Activated CD4-positive, alpha-beta memory T cell treated with anti-CD3 and anti-CD28 coated beads for 36 hours (primary cell): ENCODE results near the gene TMEM156. TPM values are rescaled to one million over a fixed set of nuclear protein-coding genes. Genes with fewer than 3 reads are reported as not detected.

Source experiments
- CTCF ChIA-PET: fragments of 350-600 bp; sonication (Branson Sonifier 250); formaldehyde crosslinking; loops from one replicate; lab custom pipeline; 2021; ENCODE audit warnings: antibody characterized with exemption, inconsistent platforms; lab: Charles Lee
- POLR2A ChIA-PET: fragments of 350-600 bp; sonication (Branson Sonifier 250); formaldehyde crosslinking; loops from one replicate; lab custom pipeline; 2021; ENCODE audit warnings: antibody characterized with exemption; lab: Charles Lee
- DNase-seq: peaks from one replicate; pipeline ENCODE4 v3.0.0-alpha.2; 2020
- H3K27ac Mint-ChIP-seq: one replicate; pipeline ENCODE4 v1.8.0; 2021; ENCODE audit warnings: mixed read lengths
- H3K27me3 Mint-ChIP-seq: one replicate; pipeline ENCODE4 v1.8.0; 2021; ENCODE audit warnings: mixed read lengths
- H3K36me3 Mint-ChIP-seq: one replicate; pipeline ENCODE4 v1.8.0; 2021; ENCODE audit warnings: mixed read lengths
- H3K4me1 Mint-ChIP-seq: one replicate; pipeline ENCODE4 v1.8.0; 2021; ENCODE audit warnings: low read depth, mixed read lengths
- H3K4me3 Mint-ChIP-seq: one replicate; pipeline ENCODE4 v1.8.0; 2021; ENCODE audit warnings: mild to moderate bottlenecking, mixed read lengths
- H3K9me3 Mint-ChIP-seq: one replicate; pipeline ENCODE4 v1.8.0; 2021; ENCODE audit warnings: mixed read lengths
- intact Hi-C: fragments of 100-400 bp; cut with micrococcal nuclease; formaldehyde crosslinking; loops from one replicate; pipeline ENCODE4 v1.15.1; 2023
- total RNA-seq, 2 experiments: library from RNA; stranded (reverse); gene quantifications; one replicate each; pipeline ENCODE4 v1.2.3, GENCODE V29; 2021

TMEM156 gene
- total RNA-seq, 2 experiments from 2014 or later = 28.0 to 28.4 TPM

DNA sequence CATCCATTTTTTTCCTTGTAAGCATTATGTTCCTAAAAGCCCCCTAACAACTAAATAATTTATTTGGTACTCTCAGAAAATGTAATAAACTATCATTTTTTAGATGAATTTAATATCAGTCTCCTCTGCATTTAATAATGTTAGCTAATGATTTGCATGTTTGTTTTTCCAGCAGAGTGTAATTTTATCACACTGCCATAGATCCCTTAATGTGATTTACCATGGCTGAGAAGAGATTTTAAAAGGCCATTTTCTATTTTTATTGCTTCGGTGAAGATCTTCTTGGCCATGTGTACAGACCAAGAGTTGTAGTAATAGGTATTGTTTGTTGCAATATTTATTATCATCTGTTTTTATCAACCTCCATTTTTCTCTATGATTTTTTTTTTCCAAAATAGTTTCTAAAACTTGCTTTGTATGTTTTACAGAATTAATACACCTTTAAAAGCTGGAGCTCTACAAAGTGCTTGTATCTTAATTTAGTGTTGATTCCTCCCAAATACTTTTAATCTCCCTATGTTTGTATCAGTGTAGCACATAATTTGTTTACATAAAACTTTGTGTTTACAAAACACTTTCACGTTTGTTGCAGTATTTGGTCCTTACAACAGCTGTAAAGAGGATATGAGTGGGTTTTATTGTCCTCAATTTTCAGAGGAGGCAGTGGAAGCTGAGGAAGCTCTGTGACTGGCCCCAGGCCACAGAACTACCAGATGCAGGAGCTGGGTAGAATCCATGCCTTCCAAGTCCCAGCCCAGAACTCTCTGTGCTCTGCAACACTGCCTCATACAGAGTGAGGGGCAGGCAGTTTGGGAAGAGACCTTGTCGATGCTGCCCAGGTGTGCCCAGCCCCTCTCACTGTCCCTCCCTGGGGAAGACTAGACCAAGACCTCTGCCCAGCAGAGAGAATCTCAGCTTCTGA lies 106.5 kb downstream of the TMEM156 start:
- ChIA-PET POLR2A (interaction anchor here (0.6 kb wide), 1 partner anchor 27 kb away, joined by 4 read pairs; no protein-coding TSS in a partner anchor), CTCF (interaction anchor here (1.3 to 2.7 kb wide), 2 partner anchors 10 to 23 kb away, joined by 3 to 7 read pairs; no protein-coding TSS in a partner anchor)
- Mint-ChIP-seq H3K4me3 (no peak overlapping the region), H3K27ac (no peak overlapping the region), H3K27me3 (no peaks in the 10 kb centered on the region), H3K4me1 (peaks cover 11% of the 10 kb centered on the region), H3K9me3 (no peaks in the 10 kb centered on the region), H3K36me3 (no peaks in the 10 kb centered on the region)
- no peak for DNase-seq
- intact Hi-C loops = no loop called here

DNA sequence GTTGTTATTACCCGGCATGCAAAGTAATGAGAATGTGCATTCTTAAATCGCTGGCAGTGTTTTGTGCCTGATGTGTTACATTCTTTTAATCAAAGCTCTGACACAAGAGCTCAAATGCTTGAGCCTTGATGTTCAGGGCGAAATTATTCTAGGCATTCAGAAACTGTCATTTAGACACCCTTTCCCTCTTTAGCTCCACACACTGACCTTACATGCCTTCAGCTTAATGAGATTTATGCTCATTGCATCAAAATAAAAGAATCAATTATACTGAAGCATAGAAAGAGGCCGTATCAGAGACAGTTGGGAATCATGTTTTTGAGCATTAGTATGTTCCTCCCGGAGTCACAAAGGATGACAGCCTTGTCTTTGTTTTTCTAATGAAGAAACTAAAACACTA lies 107.9 kb downstream of the TMEM156 start:
- ChIA-PET POLR2A (no interaction called here), CTCF (interaction anchor here (0.6 to 0.8 kb wide), 3 partner anchors 21 to 211 kb away, joined by 3 read pairs; no protein-coding TSS in a partner anchor)
- Mint-ChIP-seq H3K9me3 (no peaks in the 10 kb centered on the region), H3K36me3 (no peaks in the 10 kb centered on the region), H3K27ac (no peak overlapping the region), H3K27me3 (no peaks in the 10 kb centered on the region), H3K4me1 (no peaks in the 10 kb centered on the region), H3K4me3 (no peak overlapping the region)
- DNase-seq = no peak
- intact Hi-C loops = no loop called here

- ChIA-PET POLR2A (no interaction called here), CTCF (interaction anchor here (0.6 to 0.8 kb wide), 2 partner anchors 24 to 211 kb away, joined by 3 read pairs; no protein-coding TSS in a partner anchor)
- Mint-ChIP-seq H3K36me3 (no peaks in the 10 kb centered on the region), H3K27me3 (no peaks in the 10 kb centered on the region), H3K9me3 (no peaks in the 10 kb centered on the region), H3K27ac (no peak overlapping the region), H3K4me1 (no peaks in the 10 kb centered on the region), H3K4me3 (no peak overlapping the region)
- no peak for DNase-seq
- intact Hi-C loops = no loop called here
Observed at GRCh38 chr4:38923746-38924145, 108.5 kb downstream of the TMEM156 start.

DNA sequence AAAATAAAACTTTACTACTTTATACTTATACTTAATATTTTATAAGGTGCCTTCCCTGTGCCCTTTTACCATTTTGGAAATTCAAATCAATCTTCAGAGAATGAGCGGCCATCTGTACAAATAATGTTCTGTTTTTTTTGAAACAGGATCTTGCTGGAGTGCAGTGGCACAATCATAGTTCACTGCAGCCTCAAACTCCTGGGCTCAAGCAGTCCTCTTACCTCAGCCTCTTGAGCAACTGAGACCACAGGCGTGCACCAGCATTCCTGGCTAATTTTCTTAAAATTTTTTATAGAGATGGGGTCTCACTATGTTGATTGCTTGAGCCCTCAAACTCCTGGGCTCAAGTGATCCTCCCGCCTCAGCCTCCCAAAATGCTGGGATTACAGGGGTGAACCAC lies 111.1 kb downstream of the TMEM156 start:
- Mint-ChIP-seq H3K9me3 (no peaks in the 10 kb centered on the region), H3K4me3 (no peak overlapping the region), H3K36me3 (no peaks in the 10 kb centered on the region), H3K27me3 (no peaks in the 10 kb centered on the region), H3K27ac (no peak overlapping the region), H3K4me1 (no peaks in the 10 kb centered on the region)
- POLR2A ChIA-PET = no interaction called here
- DNase-seq = no peak
- intact Hi-C loops = no loop called here
- CTCF ChIA-PET = no interaction called here

GRCh38 chr4:38920677-38921076 lies 111.5 kb downstream of the TMEM156 start:
- intact Hi-C loops = no loop called here
- H3K9me3 Mint-ChIP-seq = no peaks in the 10 kb centered on the region
- CTCF ChIA-PET = no interaction called here

DNA sequence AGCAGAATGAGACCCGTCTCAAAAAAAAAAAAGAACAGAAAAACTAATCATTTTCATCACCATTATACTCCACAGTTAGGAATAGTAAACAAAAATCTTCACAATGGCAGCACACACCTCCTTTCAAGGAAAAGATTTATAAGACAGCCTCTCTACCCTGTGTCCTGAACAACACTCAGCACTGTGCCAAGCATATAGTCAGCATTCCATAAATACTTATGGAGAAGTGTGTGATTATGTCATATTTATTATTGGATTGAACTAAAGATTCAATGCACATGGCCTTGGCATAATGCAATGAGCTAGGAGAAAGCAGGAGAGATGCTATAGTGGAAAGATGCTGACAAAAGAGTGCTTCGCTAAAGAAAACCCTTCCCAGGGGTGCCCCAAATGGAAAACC lies 112.0 kb downstream of the TMEM156 start:
- H3K27ac Mint-ChIP-seq = no peak overlapping the region
- peaks cover 3% of the 10 kb centered on the region for H3K4me1 Mint-ChIP-seq
- intact Hi-C loops = no loop called here
- ChIA-PET POLR2A (interaction anchor here (0.7 kb wide), 1 partner anchor 29 kb away, joined by 3 read pairs; no protein-coding TSS in a partner anchor), CTCF (interaction anchor here (0.6 kb wide), 1 partner anchor 858 kb away, joined by 4 read pairs; no protein-coding TSS in a partner anchor)
- no peaks in the 10 kb centered on the region for H3K36me3 Mint-ChIP-seq
- H3K4me3 Mint-ChIP-seq = no peak overlapping the region
- H3K27me3 Mint-ChIP-seq = no peaks in the 10 kb centered on the region
- no peaks in the 10 kb centered on the region for H3K9me3 Mint-ChIP-seq
- DNase-seq = no peak

More at GRCh38 chr4:38920677-38921076, 111.5 kb downstream of the TMEM156 start:
- Mint-ChIP-seq H3K4me1 (no peaks in the 10 kb centered on the region), H3K27me3 (no peaks in the 10 kb centered on the region), H3K36me3 (no peaks in the 10 kb centered on the region), H3K4me3 (no peak overlapping the region), H3K27ac (no peak overlapping the region)
- POLR2A ChIA-PET = interaction anchor here (0.7 kb wide), 1 partner anchor 28 kb away, joined by 3 read pairs; no protein-coding TSS in a partner anchor
- DNase-seq = no peak

DNA sequence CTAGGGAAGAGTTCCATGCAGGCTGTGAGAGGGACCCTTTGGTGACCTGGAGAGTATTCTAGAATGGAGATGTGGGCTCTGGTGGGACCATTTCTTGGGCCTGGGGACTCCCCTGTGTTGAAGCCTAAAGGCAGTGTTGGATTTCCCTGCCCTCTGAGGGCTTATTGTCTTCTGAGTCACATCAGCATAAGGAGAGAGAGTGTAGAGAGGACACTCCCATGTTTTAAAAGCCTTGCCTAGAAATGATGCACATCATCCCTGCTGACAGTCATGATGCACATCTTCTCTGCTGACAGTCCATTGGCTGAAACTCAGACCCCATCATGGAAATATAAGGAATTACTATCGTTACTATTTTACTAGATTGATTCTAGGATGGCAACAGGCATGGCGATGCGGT lies 112.7 kb downstream of the TMEM156 start:
- Mint-ChIP-seq H3K4me1 (peaks cover 9% of the 10 kb centered on the region), H3K27ac (no peak overlapping the region), H3K27me3 (no peaks in the 10 kb centered on the region), H3K36me3 (no peaks in the 10 kb centered on the region), H3K9me3 (no peaks in the 10 kb centered on the region), H3K4me3 (no peak overlapping the region)
- DNase-seq = no peak
- ChIA-PET POLR2A (no interaction called here), CTCF (no interaction called here)
- intact Hi-C loops = no loop called here

DNA sequence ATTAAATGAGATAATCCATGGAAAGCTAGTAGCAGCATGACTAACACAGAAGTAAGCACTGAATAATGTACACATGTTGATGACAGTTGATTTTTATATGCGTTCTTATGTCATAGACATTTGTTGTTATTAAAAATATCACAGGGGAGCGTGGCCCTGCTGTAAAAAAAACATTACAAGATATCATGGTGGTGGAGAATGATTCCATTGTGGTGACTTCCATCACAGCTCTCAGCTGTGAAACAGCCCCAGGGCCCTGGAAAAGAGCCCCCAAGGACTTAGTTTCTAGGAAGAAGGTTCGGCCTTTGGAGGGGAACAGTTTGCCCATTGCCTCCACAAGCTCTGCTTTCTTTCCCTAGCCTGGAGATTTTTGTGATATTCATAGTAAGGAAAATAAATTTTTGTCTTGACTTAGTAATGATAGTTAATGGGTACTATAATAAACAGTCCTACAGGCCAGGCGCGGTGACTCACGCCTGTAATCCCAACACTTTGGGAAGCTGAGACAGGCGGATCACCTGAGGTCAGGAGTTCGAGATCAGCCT lies 114.7 kb downstream of the TMEM156 start:
- no peak overlapping the region for H3K4me3 Mint-ChIP-seq
- H3K27me3 Mint-ChIP-seq = no peaks in the 10 kb centered on the region
- H3K36me3 Mint-ChIP-seq = no peaks in the 10 kb centered on the region
- intact Hi-C loops = no loop called here
- H3K4me1 Mint-ChIP-seq = peaks cover 9% of the 10 kb centered on the region
- POLR2A ChIA-PET = no interaction called here
- H3K9me3 Mint-ChIP-seq = no peaks in the 10 kb centered on the region
- H3K27ac Mint-ChIP-seq = no peak overlapping the region
- DNase-seq = no peak
- CTCF ChIA-PET = interaction anchor here (0.6 to 1.4 kb wide), 2 partner anchors 15 to 31 kb away, joined by 3 read pairs; no protein-coding TSS in a partner anchor

Other genes with a start within 250 kb of the TMEM156 start
- gene TLR10, start 249.4 kb downstream of the TMEM156 start, total RNA-seq = under 1 TPM in 1 of 2 experiments, not detected in 1; 0.05 TPM
- 1 to 10 TPM; 1.5 to 1.8 TPM for gene TLR1, start 227.6 kb downstream of the TMEM156 start, total RNA-seq
- 1 to 10 TPM; 1.4 to 2.2 TPM for gene TLR6, start 175.6 kb downstream of the TMEM156 start, total RNA-seq
- under 1 TPM; 0.50 to 0.65 TPM for gene FAM114A1, start 164.6 kb downstream of the TMEM156 start, total RNA-seq
- 10 to 100 TPM; 35.2 to 35.6 TPM for gene KLHL5, start 29.8 kb upstream of the TMEM156 start, total RNA-seq
- 10 to 100 TPM; 16.4 to 17.9 TPM for gene WDR19, start 150.1 kb upstream of the TMEM156 start, total RNA-seq